ENCODE data around the gene BMPER. TPM values are rescaled to one million over a fixed set of nuclear protein-coding genes. Genes with fewer than 3 reads are reported as not detected.

BMPER gene
- total RNA-seq, 2 donors from 2014 or later, result 3.0 to 3.8 TPM

- no peak overlapping the region for H3K27ac ChIP-seq
- no peaks in the 10 kb centered on the region for H3K9me3 ChIP-seq
- no peak overlapping the region for H3K4me3 ChIP-seq
- H3K27me3 ChIP-seq, result no peaks in the 10 kb centered on the region
- DNase-seq (ENCODE audit: low spot score), result no peak
- H3K36me3 ChIP-seq, result no peaks in the 10 kb centered on the region
- TF ChIP-seq CTCF (IDR thresholded peaks at IDR 0.05), result no peak
- no peaks in the 10 kb centered on the region for H3K4me1 ChIP-seq
Measured at GRCh38 chr7:34181271-34181958, 276.1 kb downstream of the BMPER start.

- TF ChIP-seq CTCF (IDR thresholded peaks at IDR 0.05), result no peak
- no peak for DNase-seq (ENCODE audit: low spot score)
- Histone ChIP-seq H3K4me1 (no peaks in the 10 kb centered on the region), H3K27me3 (no peaks in the 10 kb centered on the region), H3K27ac (no peak overlapping the region), H3K9me3 (no peaks in the 10 kb centered on the region), H3K36me3 (no peaks in the 10 kb centered on the region), H3K4me3 (no peak overlapping the region)
Measured at GRCh38 chr7:34184466-34184865, 279.1 kb downstream of the BMPER start.

- H3K9me3 ChIP-seq, result no peaks in the 10 kb centered on the region
- no peaks in the 10 kb centered on the region for H3K27me3 ChIP-seq
- no peaks in the 10 kb centered on the region for H3K36me3 ChIP-seq
- H3K27ac ChIP-seq, result no peak overlapping the region
- no peak for DNase-seq (ENCODE audit: low spot score)
- H3K4me3 ChIP-seq, result no peak overlapping the region
- no peaks in the 10 kb centered on the region for H3K4me1 ChIP-seq
- no peak for TF ChIP-seq CTCF (IDR thresholded peaks at IDR 0.05)
Measured at GRCh38 chr7:34187798-34188307, 282.5 kb downstream of the BMPER start.

- no peaks in the 10 kb centered on the region for H3K36me3 ChIP-seq
- no peak for DNase-seq (ENCODE audit: low spot score)
- TF ChIP-seq CTCF (IDR thresholded peaks at IDR 0.05), result no peak
- no peak overlapping the region for H3K4me3 ChIP-seq
- no peaks in the 10 kb centered on the region for H3K27me3 ChIP-seq
- H3K4me1 ChIP-seq, result no peaks in the 10 kb centered on the region
- no peak overlapping the region for H3K27ac ChIP-seq
- no peaks in the 10 kb centered on the region for H3K9me3 ChIP-seq
Measured at GRCh38 chr7:34189031-34189430, 283.7 kb downstream of the BMPER start.

GRCh38 chr7:34190299-34190698 is 285.0 kb downstream of the BMPER start:
- no peak for TF ChIP-seq CTCF (IDR thresholded peaks at IDR 0.05)
- Histone ChIP-seq H3K4me1 (no peaks in the 10 kb centered on the region), H3K27me3 (no peaks in the 10 kb centered on the region), H3K4me3 (no peak overlapping the region), H3K27ac (no peak overlapping the region), H3K36me3 (no peaks in the 10 kb centered on the region), H3K9me3 (no peaks in the 10 kb centered on the region)
- no peak for DNase-seq (ENCODE audit: low spot score)

- Histone ChIP-seq H3K4me3 (no peak overlapping the region), H3K9me3 (no peaks in the 10 kb centered on the region), H3K36me3 (no peaks in the 10 kb centered on the region), H3K4me1 (no peaks in the 10 kb centered on the region), H3K27me3 (no peaks in the 10 kb centered on the region), H3K27ac (no peak overlapping the region)
- TF ChIP-seq CTCF (IDR thresholded peaks at IDR 0.05), result no peak
- no peak for DNase-seq (ENCODE audit: low spot score)
Measured at GRCh38 chr7:34191162-34191561, 285.8 kb downstream of the BMPER start.

Data from right atrium auricular region (tissue), 2 donors.